ENCODE results near the gene TOP1. TPM values are rescaled to one million over a fixed set of nuclear protein-coding genes. Genes with fewer than 3 reads are reported as not detected.

Gene TOP1
- total RNA-seq, 2 donors from 2014 or later = 78.8 to 82.5 TPM

GRCh38 chr20:41047279-41047974, 18.8 kb downstream of the TOP1 start:
- Histone ChIP-seq H3K27me3 (ENCODE audit: control insufficient read depth, insufficient read depth, low read length, poor library complexity, severe bottlenecking) (no peaks in the 10 kb centered on the region), H3K27ac (ENCODE audit: low read depth, low read length) (no peak overlapping the region), H3K9me3 (ENCODE audit: control insufficient read depth, low read length) (no peaks in the 10 kb centered on the region), H3K9ac (ENCODE audit: extremely low read depth, low read length, poor library complexity, severe bottlenecking) (no peak overlapping the region), H3K36me3 (ENCODE audit: control insufficient read depth, insufficient read depth, low read length) (peaks cover 13% of the 10 kb centered on the region), H3K4me1 (ENCODE audit: control insufficient read depth, insufficient read depth, low read length) (peaks cover 7% of the 10 kb centered on the region), H3K4me3 (ENCODE audit: low read length) (no peak overlapping the region)
- H3K4me1 Mint-ChIP-seq = peaks cover 62% of the 10 kb centered on the region
- H3K4me3 Mint-ChIP-seq = no peak overlapping the region
- DNase-seq = no peak
- TF ChIP-seq CTCF (conservative IDR thresholded peaks at IDR 0.05) = no peak
- peaks cover 5% of the 10 kb centered on the region for H3K27me3 Mint-ChIP-seq (ENCODE audit: insufficient read depth)
- no peaks in the 10 kb centered on the region for H3K9me3 Mint-ChIP-seq
- H3K27ac Mint-ChIP-seq = no peak overlapping the region
- WGBS, 2 experiments (ENCODE audit: insufficient coverage in 1 of 2, insufficient read length in 1 of 2) = 71 to 100% methylated on average over 3 to 5 of the region's 5 CpGs
- H3K36me3 Mint-ChIP-seq (ENCODE audit: low read depth) = peaks cover 5% of the 10 kb centered on the region

DNA sequence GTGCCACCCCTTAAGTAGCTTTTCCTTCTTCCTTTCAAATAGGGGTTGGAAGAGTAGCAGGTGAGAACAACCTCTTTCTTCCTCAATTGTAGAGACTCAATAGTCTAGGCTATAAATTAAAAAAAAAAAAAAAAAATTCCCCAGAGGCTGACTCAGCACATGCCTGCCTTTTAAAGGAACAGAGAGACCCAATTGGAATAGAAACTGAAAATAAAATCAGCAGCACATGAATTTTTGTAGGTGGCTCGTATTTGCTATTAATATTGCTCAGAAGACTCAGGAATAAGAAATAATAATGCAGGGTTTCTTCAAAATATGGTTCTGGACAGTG, 19.3 kb downstream of the TOP1 start:
- H3K4me3 Mint-ChIP-seq = no peak overlapping the region
- peaks cover 8% of the 10 kb centered on the region for H3K27me3 Mint-ChIP-seq (ENCODE audit: insufficient read depth)
- peaks cover 7% of the 10 kb centered on the region for H3K36me3 Mint-ChIP-seq (ENCODE audit: low read depth)
- H3K4me1 Mint-ChIP-seq = peaks cover 64% of the 10 kb centered on the region
- Histone ChIP-seq H3K9me3 (ENCODE audit: control insufficient read depth, low read length) (no peaks in the 10 kb centered on the region), H3K9ac (ENCODE audit: extremely low read depth, low read length, poor library complexity, severe bottlenecking) (no peak overlapping the region), H3K4me1 (ENCODE audit: control insufficient read depth, insufficient read depth, low read length) (peaks cover 7% of the 10 kb centered on the region), H3K27me3 (ENCODE audit: control insufficient read depth, insufficient read depth, low read length, poor library complexity, severe bottlenecking) (no peaks in the 10 kb centered on the region), H3K4me3 (ENCODE audit: low read length) (no peak overlapping the region), H3K27ac (ENCODE audit: low read depth, low read length) (no peak overlapping the region), H3K36me3 (ENCODE audit: control insufficient read depth, insufficient read depth, low read length) (peaks cover 8% of the 10 kb centered on the region)
- 66 to 89% methylated on average over 1 of the region's 1 CpG for WGBS, 2 experiments (ENCODE audit: insufficient coverage in 1 of 2, insufficient read length in 1 of 2)
- TF ChIP-seq CTCF (conservative IDR thresholded peaks at IDR 0.05) = no peak
- no peak for DNase-seq
- H3K27ac Mint-ChIP-seq = no peak overlapping the region
- H3K9me3 Mint-ChIP-seq = no peaks in the 10 kb centered on the region

DNA sequence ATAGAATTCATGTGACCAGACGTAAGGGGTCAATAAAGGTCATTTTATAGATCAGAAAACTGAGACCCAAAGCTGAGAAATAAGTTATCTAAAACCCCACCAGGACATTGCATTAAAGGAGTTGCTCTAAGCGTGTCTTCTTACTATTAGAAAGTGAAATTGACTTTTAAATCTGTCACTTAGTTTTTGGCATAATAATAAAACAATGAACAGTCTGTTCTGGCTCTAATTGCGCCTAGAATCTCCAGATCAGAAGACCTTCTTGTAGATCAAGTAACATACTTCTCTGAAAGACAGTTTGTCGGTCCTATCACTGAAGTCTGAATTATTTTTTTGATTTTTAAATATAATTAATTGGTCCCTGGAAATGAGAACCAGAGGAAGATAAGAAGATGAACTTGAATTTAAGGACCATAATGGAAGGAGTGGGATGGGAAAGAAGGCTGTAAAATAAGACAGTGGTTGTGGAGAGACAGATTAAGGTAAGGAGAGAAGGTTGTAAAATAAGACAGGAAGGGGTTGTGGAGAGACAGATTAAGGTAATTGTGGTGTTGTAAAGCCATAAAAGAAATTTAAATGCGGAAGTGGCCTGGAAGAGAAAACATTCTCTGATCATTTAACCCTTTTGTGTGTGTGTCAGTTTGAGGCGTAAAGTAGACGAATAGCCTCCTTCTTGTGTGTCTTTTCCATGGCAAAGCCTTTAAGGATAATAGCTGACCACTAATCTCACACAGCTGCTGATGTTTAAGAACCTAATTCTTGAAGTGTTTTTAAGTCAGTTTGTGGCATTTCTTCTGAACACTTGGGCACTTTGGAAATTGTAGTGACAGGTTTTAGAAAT, 20.1 kb downstream of the TOP1 start:
- Histone ChIP-seq H3K4me3 (ENCODE audit: low read length) (no peak overlapping the region), H3K9me3 (ENCODE audit: control insufficient read depth, low read length) (no peaks in the 10 kb centered on the region), H3K36me3 (ENCODE audit: control insufficient read depth, insufficient read depth, low read length) (peaks cover under 1% of the 10 kb centered on the region), H3K9ac (ENCODE audit: extremely low read depth, low read length, poor library complexity, severe bottlenecking) (no peak overlapping the region), H3K4me1 (ENCODE audit: control insufficient read depth, insufficient read depth, low read length) (peaks cover 7% of the 10 kb centered on the region), H3K27me3 (ENCODE audit: control insufficient read depth, insufficient read depth, low read length, poor library complexity, severe bottlenecking) (no peaks in the 10 kb centered on the region), H3K27ac (ENCODE audit: low read depth, low read length) (no peak overlapping the region)
- 68 to 86% methylated on average over 4 to 7 of the region's 7 CpGs for WGBS, 2 experiments (ENCODE audit: insufficient coverage in 1 of 2, insufficient read length in 1 of 2)
- H3K27me3 Mint-ChIP-seq (ENCODE audit: insufficient read depth) = peaks cover 14% of the 10 kb centered on the region
- DNase-seq = no peak
- peaks cover 8% of the 10 kb centered on the region for H3K36me3 Mint-ChIP-seq (ENCODE audit: low read depth)
- H3K4me1 Mint-ChIP-seq = peaks cover 67% of the 10 kb centered on the region
- no peak overlapping the region for H3K27ac Mint-ChIP-seq
- H3K9me3 Mint-ChIP-seq = no peaks in the 10 kb centered on the region
- no peak overlapping the region for H3K4me3 Mint-ChIP-seq
- no peak for TF ChIP-seq CTCF (conservative IDR thresholded peaks at IDR 0.05)
